ENCODE results near the gene WWTR1.

DNA sequence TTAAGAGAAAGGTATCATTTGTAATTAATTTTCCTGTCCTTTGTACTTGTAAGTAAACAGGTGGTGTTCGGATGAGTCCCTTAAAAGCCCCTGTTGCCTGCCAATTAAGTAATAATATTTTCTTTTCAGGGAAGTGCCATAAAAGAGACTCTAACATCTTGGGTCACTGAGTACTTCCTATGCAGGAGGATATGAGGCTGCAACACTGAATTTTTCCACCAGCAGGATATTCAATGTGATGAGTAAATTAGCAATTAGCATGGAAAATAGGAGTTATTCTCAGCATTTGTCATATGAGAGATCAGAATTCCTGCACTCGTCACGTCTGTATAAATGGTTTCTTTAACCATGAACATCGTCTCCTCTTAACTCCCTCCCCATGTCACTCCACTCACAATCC is 45.4 kb downstream of the WWTR1 start:
- TF ChIP-seq EZH2 (IDR thresholded peaks at IDR 0.05; ENCODE audit: low read length) = no peak
- TF ChIP-seq, protein P1, sequence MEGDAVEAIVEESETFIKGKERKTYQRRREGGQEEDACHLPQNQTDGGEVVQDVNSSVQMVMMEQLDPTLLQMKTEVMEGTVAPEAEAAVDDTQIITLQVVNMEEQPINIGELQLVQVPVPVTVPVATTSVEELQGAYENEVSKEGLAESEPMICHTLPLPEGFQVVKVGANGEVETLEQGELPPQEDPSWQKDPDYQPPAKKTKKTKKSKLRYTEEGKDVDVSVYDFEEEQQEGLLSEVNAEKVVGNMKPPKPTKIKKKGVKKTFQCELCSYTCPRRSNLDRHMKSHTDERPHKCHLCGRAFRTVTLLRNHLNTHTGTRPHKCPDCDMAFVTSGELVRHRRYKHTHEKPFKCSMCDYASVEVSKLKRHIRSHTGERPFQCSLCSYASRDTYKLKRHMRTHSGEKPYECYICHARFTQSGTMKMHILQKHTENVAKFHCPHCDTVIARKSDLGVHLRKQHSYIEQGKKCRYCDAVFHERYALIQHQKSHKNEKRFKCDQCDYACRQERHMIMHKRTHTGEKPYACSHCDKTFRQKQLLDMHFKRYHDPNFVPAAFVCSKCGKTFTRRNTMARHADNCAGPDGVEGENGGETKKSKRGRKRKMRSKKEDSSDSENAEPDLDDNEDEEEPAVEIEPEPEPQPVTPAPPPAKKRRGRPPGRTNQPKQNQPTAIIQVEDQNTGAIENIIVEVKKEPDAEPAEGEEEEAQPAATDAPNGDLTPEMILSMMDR (optimal IDR thresholded peaks at IDR 0.05 in 1 of 3, IDR thresholded peaks at IDR 0.05 in 1 of 3, conservative IDR thresholded peaks at IDR 0.05 in 1 of 3; ENCODE audit: extremely low read depth in 1 of 3, insufficient read depth in 2 of 3, low read length in 3 of 3) = no peak
